ENCODE measurements around the gene DBF4B.

GRCh38 chr17:44769647-44770084 is 61.2 kb downstream of the DBF4B start:
- TF ChIP-seq CTCF (IDR thresholded peaks at IDR 0.05) (no peak), POLR2A (IDR thresholded peaks at IDR 0.05) (no peak)

Measured in tibial nerve (tissue), 3 donors.